Gastrocnemius medialis (tissue), 4 donors: Measurements from ENCODE around the gene LDLRAD1.

Source experiments
- POLR2A ChIP-seq, 2 donors: fragments of 450-650 bp; IDR thresholded peaks; one replicate each; pipeline ENCODE4 v1.6.1; 2017; ENCODE audit warnings: antibody characterized with exemption in 2 of 2, mild to moderate bottlenecking in 2 of 2, moderate library complexity in 2 of 2
- TF ChIP-seq, protein P1 (sequence below), 5 experiments: fragments of 450-650 bp in 3 of 5; fragments of 200-600 bp in 2 of 5; sonication (generic) in 2 of 5; IDR thresholded peaks in 4 of 5; conservative IDR thresholded peaks in 1 of 5; 1 replicate in 4 of 5; 2 replicates in 1 of 5; pipeline ENCODE4 v1.5.1; 2016 to 2019; ENCODE audit warnings: antibody characterized with exemption in 5 of 5, mild to moderate bottlenecking in 3 of 5, moderate library complexity in 3 of 5

GRCh38 chr1:54053745-54054437, 35.9 kb upstream of the LDLRAD1 start:
- TF ChIP-seq POLR2A (IDR thresholded peaks at IDR 0.05), result no peak
- TF ChIP-seq, protein P1, sequence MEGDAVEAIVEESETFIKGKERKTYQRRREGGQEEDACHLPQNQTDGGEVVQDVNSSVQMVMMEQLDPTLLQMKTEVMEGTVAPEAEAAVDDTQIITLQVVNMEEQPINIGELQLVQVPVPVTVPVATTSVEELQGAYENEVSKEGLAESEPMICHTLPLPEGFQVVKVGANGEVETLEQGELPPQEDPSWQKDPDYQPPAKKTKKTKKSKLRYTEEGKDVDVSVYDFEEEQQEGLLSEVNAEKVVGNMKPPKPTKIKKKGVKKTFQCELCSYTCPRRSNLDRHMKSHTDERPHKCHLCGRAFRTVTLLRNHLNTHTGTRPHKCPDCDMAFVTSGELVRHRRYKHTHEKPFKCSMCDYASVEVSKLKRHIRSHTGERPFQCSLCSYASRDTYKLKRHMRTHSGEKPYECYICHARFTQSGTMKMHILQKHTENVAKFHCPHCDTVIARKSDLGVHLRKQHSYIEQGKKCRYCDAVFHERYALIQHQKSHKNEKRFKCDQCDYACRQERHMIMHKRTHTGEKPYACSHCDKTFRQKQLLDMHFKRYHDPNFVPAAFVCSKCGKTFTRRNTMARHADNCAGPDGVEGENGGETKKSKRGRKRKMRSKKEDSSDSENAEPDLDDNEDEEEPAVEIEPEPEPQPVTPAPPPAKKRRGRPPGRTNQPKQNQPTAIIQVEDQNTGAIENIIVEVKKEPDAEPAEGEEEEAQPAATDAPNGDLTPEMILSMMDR (IDR thresholded peaks at IDR 0.05 in 4 of 5, conservative IDR thresholded peaks at IDR 0.05 in 1 of 5), result no peak
